Ammon's horn (tissue), 1 donor: ENCODE measurements around the gene RBFOX1.

Experiments
- DNase-seq: peaks from one replicate; pipeline ENCODE4 v3.0.0-alpha.2; 2016; ENCODE audit warnings: low spot score

Gene RBFOX1

GRCh38 chr16:7524419-7524818 is 191.8 kb downstream of the RBFOX1 start:
- DNase-seq = no peak

- no peak for DNase-seq
Measured at GRCh38 chr16:7526736-7527135, 194.1 kb downstream of the RBFOX1 start.

GRCh38 chr16:7532534-7532933 is 199.9 kb downstream of the RBFOX1 start:
- DNase-seq = no peak

GRCh38 chr16:7534749-7535148 is 202.1 kb downstream of the RBFOX1 start:
- DNase-seq = no peak

- no peak for DNase-seq
Measured at GRCh38 chr16:7541026-7541425, 208.4 kb downstream of the RBFOX1 start.

GRCh38 chr16:7545251-7545650 is 212.6 kb downstream of the RBFOX1 start:
- DNase-seq = no peak

GRCh38 chr16:7546948-7547347 is 214.3 kb downstream of the RBFOX1 start:
- DNase-seq = no peak

- DNase-seq = no peak
Measured at GRCh38 chr16:7547736-7548135, 215.1 kb downstream of the RBFOX1 start.

- no peak for DNase-seq
Measured at GRCh38 chr16:7548796-7549318, 216.2 kb downstream of the RBFOX1 start.

- DNase-seq = no peak
Measured at GRCh38 chr16:7550096-7550495, 217.5 kb downstream of the RBFOX1 start.

- DNase-seq = no peak
Measured at GRCh38 chr16:7555459-7555858, 222.8 kb downstream of the RBFOX1 start.

- no peak for DNase-seq
Measured at GRCh38 chr16:7561908-7562405, 229.3 kb downstream of the RBFOX1 start.

GRCh38 chr16:7566360-7566759 is 233.7 kb downstream of the RBFOX1 start:
- no peak for DNase-seq

GRCh38 chr16:7571366-7571765 is 238.7 kb downstream of the RBFOX1 start:
- no peak for DNase-seq

- no peak for DNase-seq
Measured at GRCh38 chr16:7577588-7577987, 244.9 kb downstream of the RBFOX1 start.

GRCh38 chr16:7579454-7579853 is 246.8 kb downstream of the RBFOX1 start:
- DNase-seq = no peak

- no peak for DNase-seq
Measured at GRCh38 chr16:7581175-7581574, 248.5 kb downstream of the RBFOX1 start.

- peak; percentile 15 for DNase-seq
Measured at GRCh38 chr16:7583396-7583795, 250.8 kb downstream of the RBFOX1 start.

GRCh38 chr16:7584561-7584960 is 251.9 kb downstream of the RBFOX1 start:
- DNase-seq = no peak

GRCh38 chr16:7585705-7586104 is 253.1 kb downstream of the RBFOX1 start:
- no peak for DNase-seq

GRCh38 chr16:7590934-7591333 is 258.3 kb downstream of the RBFOX1 start:
- DNase-seq = no peak

GRCh38 chr16:7596308-7596707 is 263.7 kb downstream of the RBFOX1 start:
- DNase-seq = no peak

GRCh38 chr16:7597677-7598076 is 265.0 kb downstream of the RBFOX1 start:
- peak; percentile 18 for DNase-seq

- no peak for DNase-seq
Measured at GRCh38 chr16:7601100-7601499, 268.5 kb downstream of the RBFOX1 start.
